ENCODE measurements around the gene TMEM11.
"Not testable (repeated sequence)": the region's sequence is repeated elsewhere in the genome, so short reads cannot be mapped to it uniquely, and the experiment has no call there.

TMEM11 gene

DNA sequence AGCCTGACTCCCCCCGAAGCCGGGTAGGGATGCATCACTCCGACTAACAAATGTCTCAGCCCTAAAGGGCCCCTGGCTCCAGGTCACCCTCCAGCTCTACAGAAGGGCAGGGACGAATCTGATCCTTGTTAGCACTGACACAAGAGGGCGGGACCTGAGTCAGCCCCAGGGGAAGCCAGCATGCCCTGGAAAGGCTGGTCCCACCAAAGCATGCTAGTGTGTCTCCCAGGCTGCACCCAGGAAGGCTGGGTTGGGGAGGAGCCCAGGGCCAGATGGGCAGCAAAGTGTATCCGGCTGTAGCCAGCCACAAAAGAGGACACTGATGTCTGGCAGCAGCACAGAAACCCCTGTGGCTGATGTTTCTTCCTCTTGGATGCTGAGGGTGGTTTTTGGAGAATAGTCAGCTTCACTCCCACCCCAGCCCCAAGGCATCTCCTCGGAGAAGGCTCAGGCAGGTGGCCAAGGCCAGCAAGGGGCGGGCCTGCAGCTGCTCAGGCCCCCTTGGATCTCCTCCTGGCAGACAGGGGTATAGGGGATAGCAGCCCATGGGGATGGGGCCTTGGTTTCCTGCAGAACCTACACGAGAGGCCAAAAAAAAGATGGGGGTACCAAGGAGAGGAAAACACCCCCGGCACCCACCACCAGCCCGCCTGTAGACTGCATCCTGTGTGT is 28.2 kb upstream of the TMEM11 start:
- DNase-seq (ENCODE audit: low read depth): no peak

- DNase-seq (ENCODE audit: low read depth): no peak
These were observed 27.6 kb upstream of the TMEM11 start for GRCh38 chr17:21241564-21241963.

GRCh38 chr17:21240369-21241055 is 26.6 kb upstream of the TMEM11 start:
- no peak for DNase-seq (ENCODE audit: low read depth)

DNA sequence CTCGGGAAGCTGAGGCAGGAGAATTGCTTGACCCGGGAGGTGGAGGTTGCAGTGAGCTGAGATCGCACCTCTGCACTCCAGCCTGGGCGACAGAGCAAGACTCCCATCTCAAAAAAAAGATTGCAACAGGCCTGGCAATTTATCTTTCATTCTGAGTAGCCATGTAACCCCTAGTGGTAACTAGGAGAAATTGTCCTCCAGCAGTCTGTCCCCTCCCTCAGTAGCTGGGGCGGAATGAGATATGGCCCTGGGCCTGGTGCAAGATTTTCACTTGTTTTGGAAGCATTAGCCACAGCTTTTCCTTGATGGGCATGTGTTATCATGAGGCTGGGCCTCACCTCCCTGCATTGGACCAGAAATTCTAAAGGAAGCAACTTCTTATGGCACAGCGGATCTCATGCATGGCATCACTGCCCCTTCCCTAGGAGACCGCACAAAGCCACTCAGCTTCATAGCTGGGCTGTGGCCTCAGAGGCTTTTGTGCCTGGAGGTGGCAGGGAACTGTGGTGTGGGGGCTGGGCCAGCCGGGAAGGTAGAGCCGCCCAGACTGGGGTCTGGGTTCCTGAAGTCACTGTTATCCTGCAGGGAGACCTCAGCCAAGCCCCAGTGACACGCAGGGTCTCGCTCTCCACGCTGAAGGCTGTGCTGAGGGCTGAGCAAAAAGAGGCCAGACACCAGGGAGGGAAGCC is 25.9 kb upstream of the TMEM11 start:
- no peak for DNase-seq (ENCODE audit: low read depth)

DNA sequence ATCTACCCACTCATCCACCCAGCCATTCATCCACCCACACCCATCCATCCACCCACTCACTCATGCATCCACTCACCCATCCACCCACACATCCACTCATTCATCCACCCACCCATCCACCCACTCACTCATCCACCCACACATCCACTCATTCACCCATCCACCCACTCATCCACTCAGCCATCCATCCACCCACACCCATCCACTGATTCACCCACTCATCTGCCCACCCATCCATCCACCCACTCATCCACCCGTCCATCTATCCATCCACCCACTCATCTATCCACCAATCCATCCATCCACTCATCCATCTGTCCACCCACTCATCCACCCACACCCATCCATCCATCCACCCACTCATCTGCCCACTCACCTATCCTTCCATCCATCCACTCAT is 22.0 kb upstream of the TMEM11 start:
- DNase-seq (ENCODE audit: low read depth): peak; percentile 13

- DNase-seq (ENCODE audit: low read depth): no peak
These were observed 19.8 kb upstream of the TMEM11 start for GRCh38 chr17:21233581-21234347.

- DNase-seq (ENCODE audit: low read depth): no peak
These were observed 18.2 kb upstream of the TMEM11 start for GRCh38 chr17:21232033-21232749.

DNA sequence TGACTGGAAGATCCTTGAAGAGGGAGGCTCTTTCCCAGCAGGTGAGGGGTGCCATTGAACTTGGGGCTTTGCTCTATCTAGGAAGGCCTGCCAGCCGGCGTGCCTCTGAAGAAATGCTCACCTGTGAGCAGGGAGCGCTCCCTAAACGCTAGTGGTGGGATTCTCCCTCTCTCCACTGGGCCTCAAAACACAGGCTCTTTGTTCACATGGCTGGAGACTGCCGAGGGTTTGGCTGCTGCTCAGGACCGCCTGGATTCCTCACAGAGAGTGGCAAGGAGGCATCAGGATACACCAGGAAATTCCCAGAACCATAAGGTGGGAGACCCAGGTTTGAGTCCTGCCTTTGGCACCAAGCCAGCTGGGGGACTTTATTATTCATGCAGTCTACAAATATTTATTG is 17.6 kb upstream of the TMEM11 start:
- DNase-seq (ENCODE audit: low read depth): no peak

- DNase-seq (ENCODE audit: low read depth): no peak
These were observed 14.9 kb upstream of the TMEM11 start for GRCh38 chr17:21228845-21229244.

DNA sequence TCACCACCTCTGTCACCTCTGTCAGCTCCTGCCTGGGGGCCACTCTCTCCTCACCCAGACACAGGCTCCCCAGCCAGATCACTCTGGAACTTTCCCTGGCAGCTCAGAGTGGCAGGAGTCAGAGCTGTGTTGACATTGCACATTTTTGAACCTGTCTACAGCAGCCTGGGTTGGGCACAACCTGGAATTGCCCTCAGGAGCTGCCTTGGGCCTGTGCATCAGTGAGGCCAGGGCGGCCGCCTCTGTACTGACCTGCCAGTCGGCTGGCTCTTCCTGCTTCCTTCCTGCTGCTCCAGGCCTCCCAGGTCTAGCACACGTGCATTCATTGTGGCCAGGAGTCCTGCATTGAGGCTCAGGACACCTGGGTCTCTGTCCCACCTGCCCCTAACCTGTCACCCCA is 14.2 kb upstream of the TMEM11 start:
- no peak for DNase-seq (ENCODE audit: low read depth)

GRCh38 chr17:21227277-21227676 is 13.3 kb upstream of the TMEM11 start:
- not testable (repeated sequence) for DNase-seq (ENCODE audit: low read depth)

DNA sequence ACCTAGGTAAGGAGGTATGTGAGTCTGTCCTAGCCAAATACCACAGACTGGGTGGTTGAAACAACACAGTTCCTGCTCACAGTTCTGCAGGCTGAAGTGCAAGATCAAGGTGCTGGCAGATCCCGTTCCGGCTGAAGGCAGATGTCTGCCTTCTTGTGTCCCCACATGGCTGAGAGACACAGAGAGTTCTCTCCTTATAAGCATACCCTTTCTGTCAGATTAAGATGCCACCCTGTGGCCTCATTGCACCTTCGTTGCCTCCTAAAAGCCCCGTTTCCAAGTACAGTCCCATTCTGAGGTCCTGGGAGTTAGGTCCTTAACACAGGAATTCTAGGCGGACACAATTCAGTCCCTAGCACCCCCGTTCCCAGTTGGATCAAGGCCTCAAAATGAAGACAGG is 9.1 kb upstream of the TMEM11 start:
- DNase-seq (ENCODE audit: low read depth): no peak

DNA sequence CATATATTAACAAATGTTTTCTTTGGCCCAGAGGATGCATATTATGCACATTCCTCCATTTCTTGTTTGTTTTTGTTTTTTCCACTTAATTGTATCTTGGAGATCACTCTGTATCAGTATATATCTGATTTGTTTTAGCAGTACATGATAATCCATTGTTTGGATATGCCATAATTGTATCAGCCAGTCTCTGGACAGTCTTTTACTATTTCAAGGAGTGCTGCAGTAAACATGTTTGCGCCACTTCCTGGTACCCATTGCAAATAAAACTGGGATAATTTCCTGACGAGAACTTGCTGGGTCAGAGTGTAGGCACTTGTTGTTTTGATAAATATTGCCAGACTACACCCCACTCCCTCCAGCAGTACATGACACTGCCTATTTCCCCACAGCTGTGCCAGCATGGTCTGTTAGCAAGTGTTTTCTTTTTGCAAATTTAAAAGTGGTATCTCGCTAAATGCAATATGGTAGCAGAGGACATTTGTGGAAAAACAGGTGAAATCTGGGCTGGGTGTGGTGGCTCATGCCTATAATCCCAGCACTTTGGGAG is 4.9 kb upstream of the TMEM11 start:
- DNase-seq (ENCODE audit: low read depth): no peak

- no peak for DNase-seq (ENCODE audit: low read depth)
These were observed 4.1 kb upstream of the TMEM11 start for GRCh38 chr17:21218101-21218500.

DNA sequence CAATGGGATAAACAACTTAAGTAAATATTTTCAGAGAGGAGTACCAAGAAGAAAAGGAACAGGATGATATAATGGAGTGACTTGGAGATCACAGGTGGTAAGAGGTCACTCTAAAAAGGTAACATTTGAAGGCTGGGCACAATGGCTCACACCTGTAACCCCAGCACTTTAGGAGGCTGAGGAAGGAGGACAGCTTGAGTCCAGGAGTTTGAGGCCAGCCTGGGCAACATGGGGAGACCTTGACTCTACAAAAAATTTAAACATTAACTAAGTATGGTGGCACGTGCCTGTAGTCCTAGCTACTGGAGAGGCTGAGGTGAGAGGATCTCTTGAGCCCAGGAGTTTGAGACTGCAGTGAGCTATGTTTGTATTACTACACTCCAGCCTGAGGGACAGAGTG is 3.4 kb upstream of the TMEM11 start:
- DNase-seq (ENCODE audit: low read depth): no peak

GRCh38 chr17:21215935-21216334 is 2.0 kb upstream of the TMEM11 start:
- DNase-seq (ENCODE audit: low read depth): no peak

- DNase-seq (ENCODE audit: low read depth): no peak
These were observed 998 bp upstream of the TMEM11 start for GRCh38 chr17:21214777-21215541.

DNA sequence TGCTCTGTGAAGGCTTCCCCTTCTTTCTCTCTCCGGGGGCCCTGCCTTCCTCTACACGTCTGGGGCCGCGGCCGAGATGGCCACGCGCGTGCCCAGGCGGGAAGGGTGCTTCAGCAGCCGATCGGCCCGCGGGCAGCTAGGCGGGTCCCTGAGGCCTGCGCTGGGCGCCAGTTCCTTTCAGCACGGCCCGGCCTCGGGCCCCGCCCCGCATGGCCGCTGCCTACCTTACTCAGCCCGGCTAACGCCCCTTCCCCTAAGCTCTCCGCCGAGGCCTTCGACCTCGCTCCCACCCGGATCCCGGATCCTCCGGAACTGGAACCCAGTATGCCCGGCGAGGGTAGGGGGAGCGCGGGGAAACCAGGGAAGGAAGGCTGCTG is 335 bp downstream of the TMEM11 start:
- peak; percentile 5 for DNase-seq (ENCODE audit: low read depth)

GRCh38 chr17:21212826-21213637 is 929 bp downstream of the TMEM11 start:
- DNase-seq (ENCODE audit: low read depth): no peak
